ENCODE data around the gene EN1.

EN1 gene

GRCh38 chr2:118806797-118807667, 40.4 kb downstream of the EN1 start:
- no peak for DNase-seq
- no peak overlapping the region for H3K27ac ChIP-seq
- intact Hi-C loops (cut with DNase I; ENCODE audit: low total_unique reads) = no loop called here
- TF ChIP-seq, protein P1, sequence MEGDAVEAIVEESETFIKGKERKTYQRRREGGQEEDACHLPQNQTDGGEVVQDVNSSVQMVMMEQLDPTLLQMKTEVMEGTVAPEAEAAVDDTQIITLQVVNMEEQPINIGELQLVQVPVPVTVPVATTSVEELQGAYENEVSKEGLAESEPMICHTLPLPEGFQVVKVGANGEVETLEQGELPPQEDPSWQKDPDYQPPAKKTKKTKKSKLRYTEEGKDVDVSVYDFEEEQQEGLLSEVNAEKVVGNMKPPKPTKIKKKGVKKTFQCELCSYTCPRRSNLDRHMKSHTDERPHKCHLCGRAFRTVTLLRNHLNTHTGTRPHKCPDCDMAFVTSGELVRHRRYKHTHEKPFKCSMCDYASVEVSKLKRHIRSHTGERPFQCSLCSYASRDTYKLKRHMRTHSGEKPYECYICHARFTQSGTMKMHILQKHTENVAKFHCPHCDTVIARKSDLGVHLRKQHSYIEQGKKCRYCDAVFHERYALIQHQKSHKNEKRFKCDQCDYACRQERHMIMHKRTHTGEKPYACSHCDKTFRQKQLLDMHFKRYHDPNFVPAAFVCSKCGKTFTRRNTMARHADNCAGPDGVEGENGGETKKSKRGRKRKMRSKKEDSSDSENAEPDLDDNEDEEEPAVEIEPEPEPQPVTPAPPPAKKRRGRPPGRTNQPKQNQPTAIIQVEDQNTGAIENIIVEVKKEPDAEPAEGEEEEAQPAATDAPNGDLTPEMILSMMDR (IDR thresholded peaks at IDR 0.05) = no peak
- peaks cover 0 to 40% of the 10 kb centered on the region in 2 donors for H3K27me3 ChIP-seq
- no peaks in the 10 kb centered on the region for H3K9me3 ChIP-seq
- peaks cover 0 to 5% (median 4%) of the 10 kb centered on the region in 4 donors for H3K4me1 ChIP-seq
- no peaks in the 10 kb centered on the region for H3K36me3 ChIP-seq
- H3K4me3 ChIP-seq = no peak overlapping the region

GRCh38 chr2:118805064-118805690, 42.3 kb downstream of the EN1 start:
- H3K27me3 ChIP-seq = peaks cover 0 to 30% of the 10 kb centered on the region in 2 donors
- no peak for DNase-seq
- TF ChIP-seq, protein P1 (IDR thresholded peaks at IDR 0.05) = no peak
- peaks cover 0 to 5% (median 4%) of the 10 kb centered on the region in 4 donors for H3K4me1 ChIP-seq
- no peaks in the 10 kb centered on the region for H3K36me3 ChIP-seq
- H3K9me3 ChIP-seq = no peaks in the 10 kb centered on the region
- no peak overlapping the region for H3K27ac ChIP-seq
- intact Hi-C loops (cut with DNase I; ENCODE audit: low total_unique reads) = no loop called here
- H3K4me3 ChIP-seq = no peak overlapping the region

DNA sequence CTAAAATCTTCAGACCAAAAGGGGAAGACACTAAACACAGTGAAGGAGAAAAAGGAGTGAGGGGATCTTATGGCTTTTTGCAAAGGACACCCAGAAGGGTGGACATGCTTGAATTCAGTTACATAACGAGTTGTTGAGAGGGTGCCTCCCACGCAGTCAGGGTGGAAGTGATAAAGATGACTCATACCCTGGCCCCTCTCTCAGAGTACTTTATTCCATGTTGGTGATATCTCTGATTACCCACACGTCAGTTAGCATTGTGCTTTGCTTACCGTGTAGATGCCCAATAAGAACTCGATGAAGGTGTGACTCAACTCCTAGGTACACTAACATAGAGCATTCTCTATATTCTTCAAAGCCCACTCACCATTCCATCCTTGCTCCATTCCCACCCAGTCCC, 44.4 kb downstream of the EN1 start:
- TF ChIP-seq, protein P1 (IDR thresholded peaks at IDR 0.05) = no peak
- Histone ChIP-seq H3K9me3 (no peaks in the 10 kb centered on the region), H3K27me3 (peaks cover 0 to 16% of the 10 kb centered on the region in 2 donors), H3K27ac (no peak overlapping the region), H3K36me3 (no peaks in the 10 kb centered on the region), H3K4me1 (no peaks in the 10 kb centered on the region), H3K4me3 (no peak overlapping the region)
- DNase-seq = no peak
- intact Hi-C loops (cut with DNase I; ENCODE audit: low total_unique reads) = no loop called here

- DNase-seq = no peak
- Histone ChIP-seq H3K27ac (no peak overlapping the region), H3K36me3 (no peaks in the 10 kb centered on the region), H3K4me1 (no peaks in the 10 kb centered on the region), H3K4me3 (no peak overlapping the region), H3K9me3 (no peaks in the 10 kb centered on the region), H3K27me3 (peaks cover 0 to 10% of the 10 kb centered on the region in 2 donors)
- TF ChIP-seq, protein P1 (IDR thresholded peaks at IDR 0.05) = no peak
- intact Hi-C loops (cut with DNase I; ENCODE audit: low total_unique reads) = no loop called here
Measured at GRCh38 chr2:118801151-118801550, 46.3 kb downstream of the EN1 start.

- intact Hi-C loops (cut with DNase I; ENCODE audit: low total_unique reads) = no loop called here
- Histone ChIP-seq H3K4me3 (no peak overlapping the region), H3K4me1 (no peaks in the 10 kb centered on the region), H3K36me3 (no peaks in the 10 kb centered on the region), H3K27me3 (peaks cover 0 to 10% of the 10 kb centered on the region in 2 donors), H3K9me3 (no peaks in the 10 kb centered on the region), H3K27ac (no peak overlapping the region)
- DNase-seq = no peak
- TF ChIP-seq, protein P1 (IDR thresholded peaks at IDR 0.05) = no peak
Measured at GRCh38 chr2:118800736-118801135, 46.7 kb downstream of the EN1 start.
